ENCODE results near the gene HTR3C.

Gene HTR3C

DNA sequence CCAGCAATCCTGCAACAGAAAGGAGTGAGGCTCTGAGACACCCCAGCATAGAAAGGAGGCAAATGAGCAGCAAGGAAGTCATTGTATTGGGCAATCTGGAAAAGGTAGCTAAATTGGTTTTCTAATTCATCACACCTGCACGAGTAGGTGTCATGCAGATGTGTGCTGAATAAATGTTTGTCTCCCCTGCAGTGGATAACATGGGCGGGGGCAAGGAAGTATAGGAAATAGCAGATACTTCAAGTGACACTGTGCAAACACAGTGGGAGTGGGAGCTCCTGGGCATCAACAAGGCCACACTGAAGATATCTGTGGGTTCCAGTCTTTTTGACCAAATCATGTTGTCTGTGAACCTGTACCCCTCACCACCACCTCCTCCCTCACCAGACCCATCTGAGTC is 29.6 kb downstream of the HTR3C start:
- no peaks in the 10 kb centered on the region for H3K9me3 ChIP-seq (ENCODE audit: control insufficient read depth, low read length)
- no peaks in the 10 kb centered on the region for H3K36me3 ChIP-seq (ENCODE audit: control insufficient read depth, insufficient read depth, low read length)
- no peak overlapping the region for H3K9ac ChIP-seq
- no peaks in the 10 kb centered on the region for H3K27me3 ChIP-seq (ENCODE audit: control insufficient read depth, insufficient read depth, low read length)
- no peaks in the 10 kb centered on the region for H3K4me1 ChIP-seq
- H2AFZ ChIP-seq: no peak overlapping the region
- no peak overlapping the region for H3K27ac ChIP-seq
- H3K4me2 ChIP-seq (ENCODE audit: low read length): no peak overlapping the region
- TF ChIP-seq, protein P1, sequence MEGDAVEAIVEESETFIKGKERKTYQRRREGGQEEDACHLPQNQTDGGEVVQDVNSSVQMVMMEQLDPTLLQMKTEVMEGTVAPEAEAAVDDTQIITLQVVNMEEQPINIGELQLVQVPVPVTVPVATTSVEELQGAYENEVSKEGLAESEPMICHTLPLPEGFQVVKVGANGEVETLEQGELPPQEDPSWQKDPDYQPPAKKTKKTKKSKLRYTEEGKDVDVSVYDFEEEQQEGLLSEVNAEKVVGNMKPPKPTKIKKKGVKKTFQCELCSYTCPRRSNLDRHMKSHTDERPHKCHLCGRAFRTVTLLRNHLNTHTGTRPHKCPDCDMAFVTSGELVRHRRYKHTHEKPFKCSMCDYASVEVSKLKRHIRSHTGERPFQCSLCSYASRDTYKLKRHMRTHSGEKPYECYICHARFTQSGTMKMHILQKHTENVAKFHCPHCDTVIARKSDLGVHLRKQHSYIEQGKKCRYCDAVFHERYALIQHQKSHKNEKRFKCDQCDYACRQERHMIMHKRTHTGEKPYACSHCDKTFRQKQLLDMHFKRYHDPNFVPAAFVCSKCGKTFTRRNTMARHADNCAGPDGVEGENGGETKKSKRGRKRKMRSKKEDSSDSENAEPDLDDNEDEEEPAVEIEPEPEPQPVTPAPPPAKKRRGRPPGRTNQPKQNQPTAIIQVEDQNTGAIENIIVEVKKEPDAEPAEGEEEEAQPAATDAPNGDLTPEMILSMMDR (IDR thresholded peaks at IDR 0.05): no peak
- H3K79me2 ChIP-seq: no peaks in the 10 kb centered on the region
- no peak overlapping the region for H3K4me3 ChIP-seq (ENCODE audit: low read depth, low read length)

DNA sequence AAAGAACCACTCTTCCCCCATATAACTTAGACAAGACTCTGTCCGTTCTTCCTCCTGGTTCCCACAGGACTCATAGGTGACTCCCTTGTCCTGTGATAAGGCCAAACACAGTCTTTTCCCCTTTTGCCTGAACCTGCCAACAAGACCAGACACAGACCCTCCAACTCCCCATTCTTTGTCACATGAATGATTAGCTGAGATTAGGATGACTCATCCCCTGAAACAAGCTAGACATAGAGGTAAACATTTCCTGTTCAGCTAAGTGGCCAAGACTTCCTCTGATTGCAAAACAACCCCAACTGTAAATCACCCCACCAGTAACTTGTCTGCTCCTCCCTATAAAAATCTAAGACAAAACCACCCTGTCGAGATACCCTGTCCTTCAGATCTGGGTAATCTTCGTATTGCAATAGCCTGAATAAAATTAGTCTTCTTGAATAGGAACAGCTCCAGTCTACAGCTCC is 32.6 kb downstream of the HTR3C start:
- H3K4me2 ChIP-seq (ENCODE audit: low read length): no peak overlapping the region
- H3K27ac ChIP-seq: no peak overlapping the region
- H3K9ac ChIP-seq: no peak overlapping the region
- H2AFZ ChIP-seq: no peak overlapping the region
- H3K79me2 ChIP-seq: no peaks in the 10 kb centered on the region
- no peaks in the 10 kb centered on the region for H3K9me3 ChIP-seq (ENCODE audit: control insufficient read depth, low read length)
- TF ChIP-seq, protein P1 (IDR thresholded peaks at IDR 0.05): no peak
- no peaks in the 10 kb centered on the region for H3K4me1 ChIP-seq
- H3K36me3 ChIP-seq (ENCODE audit: control insufficient read depth, insufficient read depth, low read length): no peaks in the 10 kb centered on the region
- H3K27me3 ChIP-seq (ENCODE audit: control insufficient read depth, insufficient read depth, low read length): no peaks in the 10 kb centered on the region
- H3K4me3 ChIP-seq (ENCODE audit: low read depth, low read length): no peak overlapping the region

DNA sequence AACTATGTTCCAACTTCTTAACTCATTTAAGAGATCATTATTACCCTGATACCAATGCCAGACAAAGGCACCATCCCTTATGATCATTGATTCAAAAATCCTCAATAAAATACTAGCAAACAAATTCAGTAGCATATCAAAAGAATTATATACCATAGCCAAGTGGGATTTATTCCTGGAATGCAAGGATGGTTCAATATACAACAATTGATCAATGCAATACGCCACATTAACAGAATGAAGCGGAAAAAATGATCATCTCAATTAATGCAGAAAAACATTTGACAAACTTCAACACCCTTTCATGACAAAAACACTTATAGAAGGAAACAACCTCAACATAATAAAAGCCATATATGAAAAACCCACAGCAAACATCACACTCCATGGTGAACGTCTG is 39.4 kb downstream of the HTR3C start:
- H3K36me3 ChIP-seq (ENCODE audit: control insufficient read depth, insufficient read depth, low read length): no peaks in the 10 kb centered on the region
- TF ChIP-seq, protein P1 (IDR thresholded peaks at IDR 0.05): no peak
- no peaks in the 10 kb centered on the region for H3K27me3 ChIP-seq (ENCODE audit: control insufficient read depth, insufficient read depth, low read length)
- H2AFZ ChIP-seq: no peak overlapping the region
- H3K79me2 ChIP-seq: no peaks in the 10 kb centered on the region
- H3K27ac ChIP-seq: no peak overlapping the region
- no peak overlapping the region for H3K4me3 ChIP-seq (ENCODE audit: low read depth, low read length)
- H3K9ac ChIP-seq: no peak overlapping the region
- H3K9me3 ChIP-seq (ENCODE audit: control insufficient read depth, low read length): no peaks in the 10 kb centered on the region
- no peaks in the 10 kb centered on the region for H3K4me1 ChIP-seq
- no peak overlapping the region for H3K4me2 ChIP-seq (ENCODE audit: low read length)

DNA sequence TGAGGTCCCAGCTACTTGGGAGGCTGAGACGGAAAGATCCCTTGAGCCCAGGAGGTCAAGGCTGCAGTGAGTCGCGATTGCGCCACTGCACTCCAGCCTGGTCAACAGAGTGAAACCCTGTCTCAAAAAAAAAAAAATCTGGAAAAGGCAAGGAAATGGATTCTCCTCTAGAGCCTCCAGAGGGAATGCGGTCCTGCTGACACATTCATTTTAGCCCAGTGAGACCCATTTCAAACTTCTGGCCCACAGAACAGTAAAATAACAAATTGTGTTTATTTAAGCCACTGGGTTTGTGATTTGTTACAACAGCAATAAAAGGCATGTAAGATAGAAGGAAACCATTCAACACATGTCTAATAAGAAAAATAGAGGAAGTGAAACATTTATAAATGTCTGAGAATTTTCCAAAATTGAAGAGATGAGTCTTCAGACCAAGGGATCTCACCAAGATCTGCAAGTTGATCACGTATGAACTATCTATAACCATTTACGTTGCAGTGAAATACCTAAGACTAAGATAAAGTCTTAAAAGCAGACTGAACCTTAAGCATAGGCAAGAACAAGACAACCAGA is 44.0 kb downstream of the HTR3C start, which contains the start of gene HTR3E:
TSS of gene HTR3E (plus strand) at position 254 of the 573 bp plus-strand sequence. CDS start 466 bp downstream, outside the sequence.
- Histone ChIP-seq H3K4me1 (no peaks in the 10 kb centered on the region), H3K36me3 (ENCODE audit: control insufficient read depth, insufficient read depth, low read length) (no peaks in the 10 kb centered on the region), H3K27me3 (ENCODE audit: control insufficient read depth, insufficient read depth, low read length) (no peaks in the 10 kb centered on the region), H3K79me2 (no peaks in the 10 kb centered on the region), H3K9me3 (ENCODE audit: control insufficient read depth, low read length) (no peaks in the 10 kb centered on the region), H3K4me3 (ENCODE audit: low read depth, low read length) (no peak within 1 kb of the TSS), H2AFZ (no peak within 1 kb of the TSS), H3K9ac (no peak within 1 kb of the TSS), H3K4me2 (ENCODE audit: low read length) (no peak within 1 kb of the TSS), H3K27ac (no peak within 1 kb of the TSS)
- TF ChIP-seq, protein P1 (IDR thresholded peaks at IDR 0.05): no peak

DNA sequence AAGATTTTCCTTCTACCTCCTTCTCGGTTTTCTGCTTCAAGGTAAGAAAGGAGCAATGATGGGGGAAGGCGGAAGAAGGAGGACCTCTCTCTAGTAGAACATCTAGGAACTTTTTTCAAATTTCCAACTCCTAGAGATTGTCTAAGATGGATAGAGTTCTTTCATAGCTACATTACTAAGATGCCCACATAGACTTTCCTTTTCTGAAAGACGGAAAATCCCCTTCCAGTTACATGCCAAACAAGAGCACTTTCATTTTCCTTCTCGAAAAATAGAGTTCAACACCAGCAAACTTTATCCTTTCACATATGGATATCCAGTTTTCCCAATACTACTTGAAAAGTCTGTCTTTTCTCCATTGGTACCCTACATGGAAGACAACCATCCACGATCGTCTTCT is 44.7 kb downstream of the HTR3C start:
- no peak overlapping the region for H3K4me3 ChIP-seq (ENCODE audit: low read depth, low read length)
- no peaks in the 10 kb centered on the region for H3K79me2 ChIP-seq
- no peaks in the 10 kb centered on the region for H3K36me3 ChIP-seq (ENCODE audit: control insufficient read depth, insufficient read depth, low read length)
- H3K27ac ChIP-seq: no peak overlapping the region
- no peak overlapping the region for H2AFZ ChIP-seq
- H3K9me3 ChIP-seq (ENCODE audit: control insufficient read depth, low read length): no peaks in the 10 kb centered on the region
- H3K4me2 ChIP-seq (ENCODE audit: low read length): no peak overlapping the region
- H3K27me3 ChIP-seq (ENCODE audit: control insufficient read depth, insufficient read depth, low read length): no peaks in the 10 kb centered on the region
- no peak overlapping the region for H3K9ac ChIP-seq
- no peaks in the 10 kb centered on the region for H3K4me1 ChIP-seq
- TF ChIP-seq, protein P1 (IDR thresholded peaks at IDR 0.05): no peak

Measured in parathyroid adenoma (tissue), 2 donors.